ENCODE data around the gene MIEF2. TPM values are rescaled to one million over a fixed set of nuclear protein-coding genes. Genes with fewer than 3 reads are reported as not detected.

The MIEF2 gene
- total and polyA plus RNA-seq, 2 donors (not counting 1 experiment from before 2014, with no cell fraction given) = 13.3 to 18.7 TPM

DNA sequence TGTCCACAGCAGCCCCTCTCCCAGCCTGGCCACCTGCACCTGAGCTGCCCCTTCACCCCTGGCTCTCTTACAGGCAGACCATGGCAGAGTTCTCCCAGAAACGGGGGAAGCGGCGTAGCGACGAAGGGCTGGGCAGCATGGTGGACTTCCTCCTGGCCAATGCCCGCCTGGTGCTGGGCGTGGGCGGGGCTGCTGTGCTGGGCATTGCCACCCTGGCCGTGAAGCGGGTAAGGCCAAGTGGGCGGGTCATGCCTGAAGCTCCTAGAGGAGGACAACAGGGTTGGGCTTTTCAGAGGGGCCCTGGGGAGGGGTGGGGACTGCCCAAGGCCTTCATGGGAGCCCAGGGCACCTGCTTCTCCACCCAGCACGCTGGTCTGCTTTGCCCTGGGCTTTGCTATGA, 2.2 kb downstream of the MIEF2 start:
- no peaks in the 10 kb centered on the region for H3K27me3 Mint-ChIP-seq
- POLR2A ChIA-PET = no interaction called here
- CTCF ChIA-PET = no interaction called here
- no peak for ATAC-seq (ENCODE audit: low read depth)
- Histone ChIP-seq H3K4me1 (ENCODE audit: control insufficient read depth in 2 of 2, insufficient read depth in 2 of 2, low read length in 2 of 2) (peaks cover 18 to 31% of the 10 kb centered on the region in 2 donors), H3K9ac (ENCODE audit: low read length) (no peak overlapping the region), H2AFZ (ENCODE audit: insufficient read depth, low read depth, low read length, poor library complexity, severe bottlenecking) (no peak overlapping the region), H3K4me2 (replicated peaks; ENCODE audit: low read depth, low read length, poor library complexity, severe bottlenecking) (no peak overlapping the region), H3K79me2 (ENCODE audit: control insufficient read depth, insufficient read depth, low read length) (peaks cover 35% of the 10 kb centered on the region), H3K36me3 (replicated peaks in 1 of 2; ENCODE audit: control extremely low read depth in 1 of 2, control insufficient read depth in 1 of 2, extremely low read depth in 1 of 2, insufficient read depth in 2 of 2, low read length in 1 of 2) (peaks cover 0 to 25% of the 10 kb centered on the region in 2 experiments), H4K20me1 (ENCODE audit: control insufficient read depth, insufficient read depth, low read length, poor library complexity, severe bottlenecking) (peaks cover 7% of the 10 kb centered on the region), H3K4me3 (ENCODE audit: control extremely low read depth in 1 of 5, extremely low read depth in 1 of 5, insufficient read depth in 1 of 5, low read depth in 2 of 5, low read length in 4 of 5) (no peak overlapping the region), H3K27ac (ENCODE audit: low read length in 2 of 2) (no peak overlapping the region), H3K27me3 (replicated peaks in 1 of 4; ENCODE audit: control extremely low read depth in 1 of 4, control insufficient read depth in 3 of 4, insufficient read depth in 4 of 4, low read length in 3 of 4) (no peaks in the 10 kb centered on the region), H3K9me3 (ENCODE audit: control extremely low read depth in 1 of 3, control insufficient read depth in 2 of 3, insufficient read depth in 1 of 3, low read length in 2 of 3) (no peaks in the 10 kb centered on the region)
- H3K4me1 Mint-ChIP-seq = peaks cover 18% of the 10 kb centered on the region
- H3K9me3 Mint-ChIP-seq (ENCODE audit: insufficient read depth) = no peaks in the 10 kb centered on the region
- no peak overlapping the region for H3K4me3 Mint-ChIP-seq
- WGBS (ENCODE audit: insufficient coverage) = 95% methylated on average over 12 of the region's 12 CpGs
- DNase-seq = no peak
- no peak overlapping the region for H3K27ac Mint-ChIP-seq
- TF ChIP-seq, protein P1, sequence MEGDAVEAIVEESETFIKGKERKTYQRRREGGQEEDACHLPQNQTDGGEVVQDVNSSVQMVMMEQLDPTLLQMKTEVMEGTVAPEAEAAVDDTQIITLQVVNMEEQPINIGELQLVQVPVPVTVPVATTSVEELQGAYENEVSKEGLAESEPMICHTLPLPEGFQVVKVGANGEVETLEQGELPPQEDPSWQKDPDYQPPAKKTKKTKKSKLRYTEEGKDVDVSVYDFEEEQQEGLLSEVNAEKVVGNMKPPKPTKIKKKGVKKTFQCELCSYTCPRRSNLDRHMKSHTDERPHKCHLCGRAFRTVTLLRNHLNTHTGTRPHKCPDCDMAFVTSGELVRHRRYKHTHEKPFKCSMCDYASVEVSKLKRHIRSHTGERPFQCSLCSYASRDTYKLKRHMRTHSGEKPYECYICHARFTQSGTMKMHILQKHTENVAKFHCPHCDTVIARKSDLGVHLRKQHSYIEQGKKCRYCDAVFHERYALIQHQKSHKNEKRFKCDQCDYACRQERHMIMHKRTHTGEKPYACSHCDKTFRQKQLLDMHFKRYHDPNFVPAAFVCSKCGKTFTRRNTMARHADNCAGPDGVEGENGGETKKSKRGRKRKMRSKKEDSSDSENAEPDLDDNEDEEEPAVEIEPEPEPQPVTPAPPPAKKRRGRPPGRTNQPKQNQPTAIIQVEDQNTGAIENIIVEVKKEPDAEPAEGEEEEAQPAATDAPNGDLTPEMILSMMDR (IDR thresholded peaks at IDR 0.05) = no peak
- TF ChIP-seq EZH2 (IDR thresholded peaks at IDR 0.05; ENCODE audit: borderline replicate concordance, insufficient read depth, low read depth, low read length, poor library complexity, severe bottlenecking) = no peak
- intact Hi-C loops (cut with micrococcal nuclease) = no loop called here

GRCh38 chr17:18263885-18264682, 3.6 kb downstream of the MIEF2 start:
- H3K4me3 ChIP-seq (ENCODE audit: control extremely low read depth in 1 of 5, extremely low read depth in 1 of 5, insufficient read depth in 1 of 5, low read depth in 2 of 5, low read length in 4 of 5) = no peak overlapping the region
- WGBS (ENCODE audit: insufficient coverage) = 97% methylated on average over 50 of the region's 50 CpGs

More at GRCh38 chr17:18263885-18264682, 3.6 kb downstream of the MIEF2 start:
- CTCF ChIA-PET = no interaction called here
- intact Hi-C loops (cut with micrococcal nuclease) = no loop called here
- Histone ChIP-seq H3K27ac (ENCODE audit: low read length in 2 of 2) (no peak overlapping the region), H3K4me2 (replicated peaks; ENCODE audit: low read depth, low read length, poor library complexity, severe bottlenecking) (no peak overlapping the region), H3K4me1 (ENCODE audit: control insufficient read depth in 2 of 2, insufficient read depth in 2 of 2, low read length in 2 of 2) (peaks cover 13 to 24% of the 10 kb centered on the region in 2 donors), H3K9ac (ENCODE audit: low read length) (no peak overlapping the region), H3K9me3 (ENCODE audit: control extremely low read depth in 1 of 3, control insufficient read depth in 2 of 3, insufficient read depth in 1 of 3, low read length in 2 of 3) (no peaks in the 10 kb centered on the region), H3K27me3 (replicated peaks in 1 of 4; ENCODE audit: control extremely low read depth in 1 of 4, control insufficient read depth in 3 of 4, insufficient read depth in 4 of 4, low read length in 3 of 4) (no peaks in the 10 kb centered on the region), H4K20me1 (ENCODE audit: control insufficient read depth, insufficient read depth, low read length, poor library complexity, severe bottlenecking) (no peaks in the 10 kb centered on the region), H2AFZ (ENCODE audit: insufficient read depth, low read depth, low read length, poor library complexity, severe bottlenecking) (no peak overlapping the region), H3K36me3 (replicated peaks in 1 of 2; ENCODE audit: control extremely low read depth in 1 of 2, control insufficient read depth in 1 of 2, extremely low read depth in 1 of 2, insufficient read depth in 2 of 2, low read length in 1 of 2) (peaks cover 0 to 25% of the 10 kb centered on the region in 2 experiments), H3K79me2 (ENCODE audit: control insufficient read depth, insufficient read depth, low read length) (peaks cover 21% of the 10 kb centered on the region)
- ATAC-seq (ENCODE audit: low read depth) (no peak), DNase-seq (no peak)
- no peak overlapping the region for H3K4me3 Mint-ChIP-seq
- H3K27ac Mint-ChIP-seq = no peak overlapping the region
- no peaks in the 10 kb centered on the region for H3K27me3 Mint-ChIP-seq
- H3K9me3 Mint-ChIP-seq (ENCODE audit: insufficient read depth) = no peaks in the 10 kb centered on the region
- H3K4me1 Mint-ChIP-seq = peaks cover 12% of the 10 kb centered on the region
- POLR2A ChIA-PET = interaction anchor here (0.6 kb wide), 1 partner anchor 84 kb away, joined by 4 read pairs; no protein-coding TSS in a partner anchor
- TF ChIP-seq EZH2 (IDR thresholded peaks at IDR 0.05; ENCODE audit: borderline replicate concordance, insufficient read depth, low read depth, low read length, poor library complexity, severe bottlenecking) = no peak
- TF ChIP-seq, protein P1 (IDR thresholded peaks at IDR 0.05) = no peak

All from B cell (primary cell).